DMS53 (cell line): ENCODE results near the gene PLAC1.

Experiments used
- DNase-seq: peaks from one replicate; lab custom pipeline; 2025; lab: John Stamatoyannopoulos, UW

PLAC1 gene

DNA sequence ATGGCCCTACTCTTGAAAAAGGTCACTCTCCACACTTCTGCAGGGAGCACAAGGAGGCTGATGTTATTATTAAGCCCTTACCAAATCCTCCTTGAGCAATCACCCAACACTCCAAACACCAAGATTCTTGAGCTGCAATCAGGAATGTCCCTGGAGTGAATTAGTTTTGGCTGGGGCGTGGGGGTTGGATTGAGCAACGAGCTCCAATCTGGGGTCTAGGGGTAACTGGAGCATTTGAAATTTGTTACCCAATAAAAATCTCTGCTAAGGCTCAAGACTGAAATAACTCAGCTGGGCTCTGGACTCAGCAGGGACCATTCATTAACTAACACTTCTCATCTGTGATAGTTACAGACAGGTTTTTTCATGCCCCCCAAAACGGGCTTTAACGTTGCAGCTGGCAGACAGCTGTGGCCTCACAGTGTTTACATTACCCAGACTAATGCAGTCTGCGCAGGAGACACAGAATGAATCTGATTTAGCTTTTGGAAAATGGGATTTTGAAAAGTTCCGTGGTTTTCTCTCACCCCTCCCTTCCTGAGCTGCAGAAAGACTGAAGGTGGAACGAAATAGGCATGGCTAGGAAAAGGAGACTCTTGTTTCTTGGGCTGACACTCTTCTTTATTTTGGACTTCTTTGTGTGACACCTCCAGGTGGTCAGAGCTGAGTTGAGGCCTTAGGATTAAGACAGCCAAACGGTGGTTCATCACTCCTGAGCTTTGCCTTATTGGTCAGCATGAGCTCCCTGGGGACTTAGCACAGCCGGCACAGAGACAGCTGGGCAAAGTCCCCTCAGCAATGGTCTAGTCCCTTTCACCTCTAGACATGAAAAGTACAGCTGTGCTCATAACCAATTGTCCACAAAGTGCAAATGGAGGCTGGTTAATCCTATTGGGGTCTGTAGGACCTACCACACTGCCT lies 26.6 kb downstream of the PLAC1 start:
- no peak for DNase-seq

DNA sequence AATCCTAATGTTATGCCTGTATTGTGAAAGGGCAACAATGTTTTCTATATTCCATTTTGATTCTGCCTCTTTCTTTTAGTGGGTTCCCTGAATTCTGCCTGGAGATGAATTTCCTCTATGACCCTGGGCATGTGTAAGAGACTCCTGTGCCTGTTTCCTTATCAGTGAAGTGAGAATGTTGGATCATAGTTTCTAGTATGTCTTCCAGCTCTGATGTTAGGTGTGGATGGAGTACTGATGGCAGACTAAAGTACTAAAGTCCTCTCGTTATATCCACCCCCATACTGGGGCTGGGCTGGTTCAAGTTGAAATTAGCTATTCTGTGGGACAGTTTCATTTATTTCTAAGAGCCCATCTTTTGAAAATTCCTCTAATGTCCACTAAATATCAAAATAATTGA lies 29.6 kb downstream of the PLAC1 start:
- no peak for DNase-seq

DNA sequence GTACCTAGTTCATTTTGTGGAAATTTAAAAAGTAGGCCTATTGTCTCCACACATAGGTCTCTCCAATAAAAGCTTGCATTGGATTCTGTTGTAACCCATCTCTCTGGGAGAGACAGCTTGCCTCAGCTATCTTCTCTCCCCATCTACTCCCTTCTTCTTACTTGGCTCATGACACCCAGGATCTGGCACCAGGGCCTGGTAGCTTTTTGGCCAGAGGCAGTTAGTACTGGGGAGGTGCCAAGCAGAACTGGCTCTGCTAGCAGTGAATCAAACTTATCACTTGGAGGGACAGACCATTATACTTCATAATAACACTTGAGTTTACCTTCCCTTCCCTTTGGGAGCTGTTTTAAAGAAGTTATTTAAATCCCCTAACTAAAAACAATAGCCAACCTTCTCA lies 31.8 kb downstream of the PLAC1 start:
- no peak for DNase-seq

DNA sequence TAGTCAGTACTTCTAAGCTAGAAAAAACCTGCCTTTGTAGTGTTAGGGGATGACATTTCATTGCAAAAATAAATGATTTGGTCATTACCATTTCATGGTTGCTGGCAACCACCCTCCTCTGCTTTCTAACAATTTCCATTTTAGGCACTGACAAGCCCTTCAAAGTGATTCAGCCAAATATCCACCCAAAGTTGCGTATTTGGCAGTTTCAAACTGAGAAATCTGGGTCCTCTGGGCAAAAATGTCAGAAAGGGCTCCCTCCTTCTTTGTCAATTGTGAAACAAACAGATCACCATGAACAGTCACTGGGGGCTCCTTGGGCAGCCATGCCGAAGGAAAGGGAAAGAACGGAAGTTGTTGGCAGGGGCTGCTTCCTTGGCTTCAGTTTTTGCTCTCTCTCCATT lies 33.0 kb downstream of the PLAC1 start:
- DNase-seq, result no peak

DNA sequence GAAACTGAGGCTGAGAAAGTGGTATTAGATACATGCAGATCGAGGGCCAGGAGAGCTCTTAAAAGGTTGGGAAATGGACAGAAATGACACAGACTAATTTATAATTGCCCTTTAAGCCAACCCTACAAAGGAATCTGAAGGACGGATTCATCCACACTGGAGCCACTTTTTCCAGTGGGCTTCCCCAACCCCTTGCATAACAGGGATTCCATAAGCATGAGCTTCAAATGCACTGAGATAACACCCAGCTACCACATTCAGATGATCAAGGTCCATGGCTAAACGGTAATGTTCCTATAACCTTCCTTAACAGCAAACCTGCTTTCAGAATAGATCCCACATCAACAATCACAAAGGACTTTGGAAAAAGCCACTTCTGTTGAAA lies 34.2 kb downstream of the PLAC1 start:
- no peak for DNase-seq

DNA sequence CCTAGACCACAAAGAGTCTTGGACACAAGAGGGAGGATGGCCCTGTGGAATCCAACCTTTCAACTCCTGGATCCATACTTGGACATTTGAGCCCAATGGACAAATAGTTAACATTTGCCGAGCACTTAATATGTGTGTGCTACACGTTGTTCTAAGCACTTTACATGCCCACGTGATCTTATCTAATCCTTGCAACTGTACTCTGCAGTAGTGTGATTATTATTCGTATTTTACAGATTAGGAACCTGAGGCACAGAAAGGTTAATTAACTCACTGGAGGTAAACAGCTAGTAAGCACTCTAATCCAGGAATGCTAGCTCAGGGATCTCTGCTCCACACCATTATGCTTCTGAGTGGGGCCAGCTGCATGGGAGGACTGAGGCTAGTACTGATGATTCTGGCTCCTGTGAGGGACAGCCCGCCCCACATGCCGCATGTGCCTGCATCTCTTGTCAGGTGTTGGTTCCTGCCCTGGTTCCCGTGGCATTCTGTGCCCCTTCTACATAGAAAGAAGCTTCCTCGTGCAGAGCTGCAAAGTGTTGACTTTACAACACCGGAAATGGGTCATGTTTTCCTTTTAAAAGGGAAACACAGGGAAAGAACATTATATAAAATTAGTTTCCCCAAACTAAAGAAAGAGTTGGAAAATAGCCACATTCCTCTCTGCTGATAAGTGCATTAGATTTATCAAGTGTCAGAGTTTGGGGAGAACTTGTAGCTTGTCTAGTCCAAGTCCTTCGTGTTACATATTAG lies 34.8 kb downstream of the PLAC1 start:
- DNase-seq, result peak; percentile 24

DNA sequence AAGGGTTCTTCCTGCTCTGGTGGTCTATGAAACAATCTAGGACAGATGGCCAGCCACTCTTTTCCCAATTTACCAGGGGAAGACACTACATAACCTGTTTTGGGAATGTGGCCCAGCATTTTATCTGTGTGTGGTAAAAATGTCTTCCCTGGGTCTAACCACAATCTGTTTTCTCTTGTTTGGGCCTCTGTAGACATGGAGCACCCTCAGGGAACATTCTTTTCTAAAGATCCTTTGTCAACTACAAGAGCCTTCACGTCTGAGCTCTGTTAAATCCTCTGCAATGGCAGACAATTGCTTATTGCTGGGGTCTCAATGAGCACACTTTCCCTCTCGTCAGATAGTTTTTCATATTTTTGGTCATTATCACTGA lies 35.5 kb downstream of the PLAC1 start:
- no peak for DNase-seq

DNA sequence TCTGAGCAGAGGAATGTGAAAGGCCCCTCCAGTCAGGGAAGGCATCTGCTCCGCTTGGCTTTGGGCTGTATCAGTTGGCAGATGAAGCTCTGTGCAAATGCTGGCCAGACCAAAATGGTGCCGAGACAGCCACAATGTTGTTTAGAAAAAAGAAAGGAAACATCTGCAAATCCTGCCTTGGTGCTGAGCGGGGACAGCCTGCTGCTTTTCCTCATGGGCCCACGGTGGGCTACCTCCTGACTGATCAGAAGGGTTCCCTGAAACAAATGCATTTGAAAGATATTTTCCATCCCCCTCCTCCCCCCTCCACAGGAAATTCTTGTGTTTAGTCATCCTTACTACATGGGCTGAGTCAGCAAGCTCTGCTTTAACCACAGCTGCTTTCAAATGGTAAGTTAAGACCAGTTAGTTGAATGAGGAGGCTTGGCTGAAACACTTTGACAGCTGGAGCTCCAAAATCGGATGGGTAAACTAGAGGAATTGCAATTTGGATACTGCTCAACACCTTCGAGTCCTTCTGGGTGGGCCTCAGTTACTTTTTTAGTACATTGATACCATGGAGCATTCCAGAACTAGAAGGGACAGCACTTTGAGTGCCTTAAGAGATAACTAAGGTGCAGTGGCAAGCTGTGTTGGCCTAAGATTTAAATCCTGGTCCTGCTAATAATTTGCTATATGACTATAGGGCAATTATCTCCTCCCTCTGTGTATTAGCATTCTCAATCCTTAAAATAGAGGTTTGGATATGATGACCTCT lies 36.0 kb downstream of the PLAC1 start:
- DNase-seq, result peak; percentile 23

DNA sequence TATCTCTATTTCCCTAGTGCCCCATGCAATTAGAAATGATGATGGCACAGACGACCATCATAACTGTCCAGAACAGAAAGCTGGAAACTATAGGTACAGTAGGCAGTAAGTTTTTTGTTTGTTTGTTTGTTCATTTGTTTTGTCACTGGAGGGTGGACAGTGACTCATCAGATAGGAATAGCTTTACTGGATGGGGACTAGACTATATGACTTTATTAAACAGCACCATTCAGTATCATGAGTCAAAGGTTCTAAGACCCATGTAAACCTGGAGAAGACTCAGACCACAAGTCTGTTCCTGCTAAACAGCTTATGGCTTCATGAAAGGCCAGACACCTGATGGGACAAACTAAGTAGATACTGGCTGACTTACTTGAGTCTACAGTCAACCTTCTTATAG lies 38.4 kb downstream of the PLAC1 start:
- DNase-seq, result peak; percentile 16

DNA sequence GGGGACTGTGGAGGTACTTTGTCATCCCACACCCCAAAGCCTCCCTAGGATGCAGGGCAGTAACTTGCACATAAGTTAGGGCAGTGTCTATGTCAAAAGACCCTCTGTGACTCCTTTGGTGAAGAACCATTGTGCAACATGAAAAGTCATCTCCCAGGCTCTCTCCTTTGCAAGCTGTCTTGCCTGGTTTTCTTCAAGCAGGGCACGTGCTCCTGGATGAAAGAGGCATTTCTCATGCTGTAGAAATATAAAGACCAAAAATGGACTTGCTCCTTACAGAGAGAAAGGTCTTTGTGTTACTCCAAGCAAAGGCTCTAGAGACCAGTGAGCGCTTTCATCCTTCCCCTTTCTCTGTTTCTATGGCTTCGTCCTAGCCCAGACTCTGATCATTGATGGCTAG lies 44.9 kb downstream of the PLAC1 start:
- no peak for DNase-seq

DNA sequence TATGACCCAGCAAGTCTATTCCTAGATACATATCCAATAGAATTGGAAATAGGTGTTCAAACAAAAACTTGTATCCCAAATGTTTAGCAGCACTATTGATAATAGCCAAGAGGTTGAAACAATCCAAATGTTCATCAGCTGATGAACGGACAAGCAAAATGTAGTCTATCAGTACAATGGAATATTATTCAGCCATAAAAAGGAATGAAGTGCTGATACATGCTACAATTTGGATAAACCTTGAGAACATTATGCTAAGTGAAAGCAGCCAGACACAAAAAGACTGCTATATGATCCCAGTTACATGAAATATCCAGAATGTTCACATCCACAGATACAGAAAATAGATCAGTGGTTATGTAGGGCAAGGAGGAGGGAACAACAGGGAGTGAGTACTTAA lies 50.1 kb downstream of the PLAC1 start:
- DNase-seq, result no peak

DNA sequence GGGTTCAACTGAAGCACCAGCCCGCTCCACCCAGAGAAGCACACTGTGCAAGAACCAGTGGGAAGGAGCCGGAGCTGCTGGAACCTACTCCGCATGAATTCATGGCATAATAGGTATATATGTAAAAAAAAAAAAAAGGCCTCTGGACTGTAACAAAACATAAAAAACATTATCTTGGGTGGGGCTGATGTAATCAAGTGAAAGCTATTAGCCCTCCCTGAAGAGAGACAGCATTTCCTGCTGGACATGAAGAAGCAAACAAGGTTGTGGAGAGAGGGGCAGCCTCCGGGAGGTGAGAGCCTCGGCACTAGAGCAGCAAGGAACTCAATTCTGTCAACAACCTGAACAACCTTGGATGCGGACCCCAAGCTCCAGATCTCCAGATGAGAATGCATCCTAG lies 50.7 kb downstream of the PLAC1 start:
- DNase-seq, result no peak

DNA sequence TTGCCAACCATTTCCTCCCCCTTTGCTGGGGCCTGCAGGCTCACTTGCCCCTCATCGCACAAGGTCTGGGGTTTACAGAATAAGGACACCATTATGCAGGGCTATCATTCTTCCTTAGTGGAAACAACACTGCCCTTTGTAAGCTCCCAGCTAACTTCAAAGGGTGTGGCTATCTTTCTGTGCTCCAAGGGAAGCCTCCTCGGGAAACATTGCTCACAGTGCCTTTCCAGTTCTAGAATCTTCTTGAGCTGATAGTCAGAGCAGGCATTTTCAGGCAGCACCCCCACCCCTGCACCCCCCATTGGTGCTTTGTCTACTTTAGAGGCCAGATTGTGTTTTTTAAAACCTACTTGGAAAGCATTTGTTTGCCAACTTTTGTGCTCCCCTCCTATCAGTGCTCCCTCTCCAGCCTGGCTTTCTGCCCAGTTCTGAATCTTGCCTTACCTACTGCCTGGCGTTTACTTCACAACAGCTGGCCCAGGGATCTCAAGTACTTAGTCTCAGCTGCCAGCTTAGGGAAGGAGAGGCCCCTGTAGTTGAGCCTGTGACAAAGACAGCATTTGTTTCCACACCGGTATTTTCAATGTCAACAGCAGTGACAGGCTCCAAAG lies 53.5 kb downstream of the PLAC1 start:
- peak; percentile 76 for DNase-seq

DNA sequence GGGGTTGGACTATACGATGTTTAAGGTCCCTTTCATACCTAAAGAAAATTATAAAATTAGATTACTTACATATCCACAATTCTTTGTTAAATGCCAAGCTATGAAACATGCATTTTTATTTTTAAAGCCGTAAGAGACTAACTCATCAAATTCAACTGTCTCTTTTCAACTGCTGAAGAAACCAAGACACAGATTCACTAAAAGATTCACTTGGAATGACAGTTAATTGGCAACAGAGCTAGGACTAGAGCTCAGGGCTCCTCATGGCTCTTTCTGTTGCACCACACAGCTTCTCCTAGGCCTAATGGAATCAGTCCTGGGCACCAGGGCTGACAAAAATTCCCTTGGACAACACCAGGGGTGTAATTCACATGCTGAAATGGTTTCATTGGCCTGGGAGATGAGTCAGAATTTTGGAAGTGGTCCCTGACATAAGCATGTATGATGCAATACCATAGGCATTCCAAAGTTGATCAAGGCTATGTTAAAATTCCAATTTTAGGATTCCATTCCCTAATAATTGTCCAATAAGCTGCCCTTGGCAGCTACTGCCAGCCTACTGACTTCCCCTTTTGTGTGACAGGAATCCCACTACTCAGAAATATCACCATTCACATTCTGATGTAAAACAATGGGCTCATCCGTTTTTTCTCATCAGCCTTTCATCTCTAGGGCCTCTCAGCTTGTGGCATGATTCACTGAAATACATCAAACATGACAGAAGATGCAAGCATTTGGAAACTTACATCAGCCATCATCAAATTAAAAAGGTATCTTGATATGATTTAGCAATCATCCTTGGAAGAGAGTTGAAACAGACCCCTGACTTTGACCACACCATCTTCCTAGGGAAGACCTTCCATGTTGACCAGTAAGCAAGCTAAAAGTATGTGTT lies 54.2 kb downstream of the PLAC1 start:
- peak; percentile 17 for DNase-seq

DNA sequence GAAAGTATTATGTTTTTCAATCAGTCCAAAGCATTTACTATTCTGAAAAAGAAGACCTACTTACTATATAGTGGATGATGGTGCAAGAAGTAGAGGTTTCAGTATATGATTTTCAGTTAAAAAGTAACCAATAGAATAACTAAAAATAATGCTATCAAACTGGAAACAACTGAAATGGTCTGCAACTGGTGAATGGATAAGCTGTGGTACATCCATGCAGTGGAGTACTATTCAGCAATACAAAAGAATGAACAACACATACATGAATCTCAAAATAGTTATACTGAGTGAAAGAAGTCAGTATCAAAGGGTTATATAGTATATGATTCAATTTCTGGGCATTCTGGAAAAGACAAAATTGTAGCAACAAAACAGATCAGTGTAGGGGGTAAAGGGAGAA lies 55.9 kb downstream of the PLAC1 start:
- no peak for DNase-seq

DNA sequence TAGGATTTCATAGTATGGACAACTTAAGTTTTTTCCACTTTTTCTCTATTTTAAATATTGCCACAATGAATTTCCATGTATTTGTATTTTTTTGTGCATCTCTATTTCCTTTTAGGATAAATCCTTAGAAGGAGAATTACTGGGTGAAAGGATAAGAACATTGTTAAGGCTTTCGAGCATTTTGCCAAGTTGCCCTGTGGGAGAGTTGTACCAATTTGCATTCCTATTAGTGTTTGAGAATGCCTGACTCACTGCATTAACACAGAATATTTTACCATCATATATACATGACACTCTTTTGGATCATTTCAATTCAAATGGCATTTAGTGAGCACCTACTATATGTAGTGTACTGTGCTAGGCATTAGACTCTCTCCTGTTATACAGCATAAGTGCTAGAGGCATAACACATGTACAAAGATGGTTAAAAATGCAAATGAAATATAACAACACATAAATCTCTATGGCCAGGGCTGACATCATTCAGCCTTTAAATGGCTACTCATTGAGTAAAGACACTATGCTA lies 57.0 kb downstream of the PLAC1 start:
- DNase-seq, result no peak

DNA sequence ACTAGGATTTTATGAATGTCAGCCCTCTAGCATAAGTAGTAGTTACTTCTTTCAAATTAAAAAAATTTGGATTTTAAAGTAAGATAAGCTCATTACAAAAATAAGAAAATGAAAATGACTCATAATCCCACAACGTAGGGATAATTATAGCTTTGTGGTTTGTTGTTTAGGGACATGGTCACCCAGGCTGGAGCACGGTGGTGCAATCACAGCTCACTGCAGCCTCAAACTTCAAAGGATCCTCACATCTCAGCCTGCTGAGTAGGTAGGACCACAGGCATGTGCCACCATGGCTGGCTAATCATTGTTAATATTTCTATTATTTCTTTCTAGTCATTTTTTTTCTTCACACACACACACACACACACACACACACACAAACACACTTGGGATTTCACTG lies 57.6 kb downstream of the PLAC1 start:
- no peak for DNase-seq

DNA sequence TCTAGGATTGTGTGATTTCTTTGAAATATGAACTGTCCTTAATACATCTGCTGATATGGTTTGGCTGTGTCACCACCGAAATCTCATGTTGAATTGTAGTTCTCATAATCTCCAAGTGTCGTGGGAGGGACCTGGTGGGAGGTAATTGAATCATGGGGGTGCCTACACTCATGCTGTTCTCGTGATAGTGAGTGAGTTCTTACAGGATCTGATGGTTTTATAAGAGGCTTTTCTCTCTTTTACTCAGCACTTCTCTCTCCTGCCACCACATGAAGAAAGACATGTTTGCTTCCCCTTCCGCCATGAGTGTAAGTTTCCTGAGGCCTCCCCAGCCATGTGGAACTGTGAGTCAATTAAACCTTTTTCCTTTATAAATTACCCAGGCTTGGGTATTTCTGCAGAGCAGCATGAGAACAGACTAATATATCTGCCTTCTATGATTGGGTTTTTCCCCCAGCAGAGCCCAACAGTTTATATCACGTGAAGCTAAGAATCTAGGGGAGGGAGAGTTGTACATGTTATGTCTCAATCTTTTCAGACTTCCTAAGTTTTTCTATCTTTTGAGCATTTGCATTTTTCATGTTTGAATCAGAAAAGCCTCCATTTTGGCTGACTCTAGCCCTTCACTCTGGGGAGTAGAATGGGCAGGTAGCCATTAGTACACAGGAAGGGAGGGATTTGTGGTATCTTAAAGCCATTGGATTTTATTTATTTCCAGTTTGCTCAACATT lies 58.9 kb downstream of the PLAC1 start:
- no peak for DNase-seq

DNA sequence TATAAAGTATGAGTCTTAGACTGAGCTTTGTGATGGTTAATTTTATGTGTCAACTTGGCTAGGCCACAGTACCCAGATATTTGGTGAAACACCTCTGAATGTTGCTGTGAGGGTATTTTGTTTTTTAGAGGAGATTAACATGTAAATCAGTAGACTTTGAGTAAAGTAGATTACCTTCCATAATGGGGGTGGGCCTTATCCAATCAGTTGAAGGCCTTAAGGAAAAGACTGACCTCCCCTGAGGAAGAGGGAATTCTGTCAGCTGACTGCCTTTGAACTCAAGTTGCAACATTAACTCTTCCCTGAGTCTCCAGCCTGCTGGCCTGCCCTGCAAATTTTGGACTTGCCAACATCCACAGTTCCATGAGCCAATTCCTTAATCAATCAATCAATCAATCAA lies 66.0 kb downstream of the PLAC1 start:
- DNase-seq, result no peak

DNA sequence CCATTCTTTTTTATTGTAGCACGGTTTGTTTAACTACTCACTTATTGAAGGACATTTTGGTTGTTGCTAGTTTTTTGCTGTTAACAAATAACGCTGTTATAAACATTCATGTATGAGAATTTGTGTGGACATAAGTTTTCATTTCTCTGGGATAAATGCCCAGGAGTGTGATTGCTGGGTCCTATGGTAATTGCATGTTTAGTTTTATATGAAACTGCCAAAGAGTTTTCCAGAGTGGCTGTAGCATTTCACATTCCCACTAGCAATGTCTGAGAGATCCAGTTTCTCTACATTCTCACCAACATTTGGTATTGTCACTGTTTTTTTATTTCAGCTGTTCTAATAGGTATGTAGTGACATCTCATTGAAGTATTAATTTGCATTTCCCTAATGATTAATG lies 66.8 kb downstream of the PLAC1 start:
- no peak for DNase-seq
